ENCODE measurements around the gene NDUFAF2.

- TF ChIP-seq YY1 (IDR thresholded peaks at IDR 0.05; ENCODE audit: low read depth) (no peak), MXI1 (IDR thresholded peaks at IDR 0.05; ENCODE audit: low read depth, low read length) (no peak), MAX (IDR thresholded peaks at IDR 0.05; ENCODE audit: low read depth) (no peak; the same call in 1 of the 2 replicates), CHD2 (IDR thresholded peaks at IDR 0.05; ENCODE audit: low read length, partially characterized antibody) (no peak)
- TF ChIP-seq, protein P1, sequence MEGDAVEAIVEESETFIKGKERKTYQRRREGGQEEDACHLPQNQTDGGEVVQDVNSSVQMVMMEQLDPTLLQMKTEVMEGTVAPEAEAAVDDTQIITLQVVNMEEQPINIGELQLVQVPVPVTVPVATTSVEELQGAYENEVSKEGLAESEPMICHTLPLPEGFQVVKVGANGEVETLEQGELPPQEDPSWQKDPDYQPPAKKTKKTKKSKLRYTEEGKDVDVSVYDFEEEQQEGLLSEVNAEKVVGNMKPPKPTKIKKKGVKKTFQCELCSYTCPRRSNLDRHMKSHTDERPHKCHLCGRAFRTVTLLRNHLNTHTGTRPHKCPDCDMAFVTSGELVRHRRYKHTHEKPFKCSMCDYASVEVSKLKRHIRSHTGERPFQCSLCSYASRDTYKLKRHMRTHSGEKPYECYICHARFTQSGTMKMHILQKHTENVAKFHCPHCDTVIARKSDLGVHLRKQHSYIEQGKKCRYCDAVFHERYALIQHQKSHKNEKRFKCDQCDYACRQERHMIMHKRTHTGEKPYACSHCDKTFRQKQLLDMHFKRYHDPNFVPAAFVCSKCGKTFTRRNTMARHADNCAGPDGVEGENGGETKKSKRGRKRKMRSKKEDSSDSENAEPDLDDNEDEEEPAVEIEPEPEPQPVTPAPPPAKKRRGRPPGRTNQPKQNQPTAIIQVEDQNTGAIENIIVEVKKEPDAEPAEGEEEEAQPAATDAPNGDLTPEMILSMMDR (IDR thresholded peaks at IDR 0.05), result no peak
Measured at GRCh38 chr5:61162832-61163567, 218.0 kb downstream of the NDUFAF2 start.

Data from SK-N-SH (cell line).